Mesenteric fat pad (tissue), 1 donor: Measurements from ENCODE around the gene DACH2. TPM values are rescaled to one million over a fixed set of nuclear protein-coding genes. Genes with fewer than 3 reads are reported as not detected.

ENCODE experiments used
- DNase-seq: peaks from one replicate; pipeline ENCODE4 v3.0.0-alpha.2; 2020; ENCODE audit warnings: low spot score
- total RNA-seq: library from RNA; stranded (reverse); fragmentation: NEBNext Ultra II Directional; extraction: Animal tissue kit (Norgen Biotek cat#: 25700); gene quantifications from one replicate; pipeline ENCODE4 v1.2.1, GENCODE V29; 2021
- donor health status: DM: yes; HTN: yes; CAD: no.

The DACH2 gene
- total RNA-seq, 1 donor from 2014 or later, result not detected

- no peak for DNase-seq
These were observed 598.8 kb downstream of the DACH2 start for GRCh38 chrX:86747091-86747490.

GRCh38 chrX:86805241-86805640 lies 657.0 kb downstream of the DACH2 start:
- no peak for DNase-seq

GRCh38 chrX:86806786-86807185 lies 658.5 kb downstream of the DACH2 start:
- DNase-seq, result no peak

GRCh38 chrX:86809651-86810050 lies 661.4 kb downstream of the DACH2 start:
- DNase-seq, result no peak

GRCh38 chrX:86829786-86830185 lies 681.5 kb downstream of the DACH2 start:
- DNase-seq, result no peak

- DNase-seq, result no peak
These were observed 682.4 kb downstream of the DACH2 start for GRCh38 chrX:86830685-86831084.

GRCh38 chrX:86845101-86845500 lies 696.9 kb downstream of the DACH2 start:
- DNase-seq, result no peak

Other genes with a start within 250 kb of the DACH2 start
- gene CHM, start 100.9 kb upstream of the DACH2 start, total RNA-seq, result 23.3 TPM